CD4-positive, alpha-beta T cell treated with Interleukin-21 for 1 hour (primary cell): ENCODE measurements around the gene PICALM.

Source experiments
- DNase-seq: peaks from one replicate; pipeline ENCODE4 v3.0.0-alpha.2; 2020

Gene PICALM

GRCh38 chr11:86047275-86047991, 21.5 kb downstream of the PICALM start:
- peak; percentile 61 for DNase-seq

GRCh38 chr11:86046116-86046515, 22.8 kb downstream of the PICALM start:
- no peak for DNase-seq

- no peak for DNase-seq
These were observed 24.9 kb downstream of the PICALM start for GRCh38 chr11:86043765-86044503.

GRCh38 chr11:86041975-86042378, 26.9 kb downstream of the PICALM start:
- DNase-seq: peak; percentile 87

- no peak for DNase-seq
These were observed 27.7 kb downstream of the PICALM start for GRCh38 chr11:86040919-86041850.

- no peak for DNase-seq
These were observed 29.8 kb downstream of the PICALM start for GRCh38 chr11:86039094-86039493.

GRCh38 chr11:86037743-86038142, 31.1 kb downstream of the PICALM start:
- no peak for DNase-seq

GRCh38 chr11:86035920-86036319, 33.0 kb downstream of the PICALM start:
- no peak for DNase-seq

- no peak for DNase-seq
These were observed 33.7 kb downstream of the PICALM start for GRCh38 chr11:86035164-86035563.

- no peak for DNase-seq
These were observed 34.2 kb downstream of the PICALM start for GRCh38 chr11:86034710-86035109.

GRCh38 chr11:86021377-86021776, 47.5 kb downstream of the PICALM start:
- DNase-seq: no peak

GRCh38 chr11:86018249-86018648, 50.6 kb downstream of the PICALM start:
- no peak for DNase-seq

GRCh38 chr11:86016451-86016850, 52.4 kb downstream of the PICALM start:
- no peak for DNase-seq

- no peak for DNase-seq
These were observed 53.2 kb downstream of the PICALM start for GRCh38 chr11:86015699-86016098.

GRCh38 chr11:86014221-86014620, 54.7 kb downstream of the PICALM start:
- DNase-seq: no peak

- DNase-seq: no peak
These were observed 55.2 kb downstream of the PICALM start for GRCh38 chr11:86013713-86014112.

- DNase-seq: no peak
These were observed 57.7 kb downstream of the PICALM start for GRCh38 chr11:86011175-86011574.

- no peak for DNase-seq
These were observed 65.2 kb downstream of the PICALM start for GRCh38 chr11:86003654-86004053.

- no peak for DNase-seq
These were observed 66.5 kb downstream of the PICALM start for GRCh38 chr11:86002431-86002830.

- no peak for DNase-seq
These were observed 77.4 kb downstream of the PICALM start for GRCh38 chr11:85991508-85991907.

GRCh38 chr11:85989746-85990145, 79.1 kb downstream of the PICALM start:
- no peak for DNase-seq

- DNase-seq: no peak
These were observed 80.1 kb downstream of the PICALM start for GRCh38 chr11:85988780-85989179.

GRCh38 chr11:85977751-85978160, 91.1 kb downstream of the PICALM start:
- DNase-seq: no peak
